SK-N-SH treated with all-trans-retinoic acid at 6 μM for 48 hours (cell line): ENCODE measurements around the gene ZSCAN25.

Experiments
- ATAC-seq: fragments of 200-7000 bp; cut with Tn5 transposase; 3 replicates; pipeline ENCODE4 v1.9.1; 2020; ENCODE audit warnings: mild to moderate bottlenecking, moderate library complexity
- ARNTL ChIP-seq: fragments of 450-650 bp; formaldehyde crosslinking; IDR thresholded peaks from 2 replicates; pipeline ENCODE4 v1.5.0; 2020; ENCODE audit warnings: low read depth, mild to moderate bottlenecking, moderate library complexity, borderline replicate concordance
- BACH2 ChIP-seq: fragments of 250-450 bp; sonication (Bioruptor Pico); IDR thresholded peaks from 2 replicates; pipeline ENCODE4 v1.9.0; 2021; ENCODE audit warnings: mild to moderate bottlenecking, borderline replicate concordance
- ESRRG ChIP-seq: fragments of 250-450 bp; sonication (Bioruptor Pico); IDR thresholded peaks from 2 replicates; pipeline ENCODE4 v1.6.1; 2021; ENCODE audit warnings: mild to moderate bottlenecking
- GLIS3 ChIP-seq: fragments of 250-450 bp; sonication (Bioruptor Pico); IDR thresholded peaks from 2 replicates; pipeline ENCODE4 v1.5.0; 2020; ENCODE audit warnings: mild to moderate bottlenecking, moderate library complexity
- ISL1 ChIP-seq: fragments of 250-450 bp; sonication (Bioruptor Pico); IDR thresholded peaks from 2 replicates; pipeline ENCODE4 v2.1.2; 2022; ENCODE audit warnings: mild to moderate bottlenecking, moderate library complexity
- OSR1 ChIP-seq: fragments of 250-450 bp; sonication (Bioruptor Pico); IDR thresholded peaks from 2 replicates; pipeline ENCODE4 v1.8.0; 2022; ENCODE audit warnings: moderate library complexity, mild to moderate bottlenecking, inconsistent platforms
- PATZ1 ChIP-seq: fragments of 250-450 bp; sonication (Bioruptor Pico); IDR thresholded peaks from 2 replicates; pipeline ENCODE4 v1.8.0; 2020; ENCODE audit warnings: mild to moderate bottlenecking, moderate library complexity, borderline replicate concordance
- PPARA ChIP-seq: fragments of 250-450 bp; sonication (Bioruptor Pico); IDR thresholded peaks from 2 replicates; pipeline ENCODE4 v1.5.0; 2020; ENCODE audit warnings: mild to moderate bottlenecking, borderline replicate concordance
- RARB ChIP-seq: fragments of 250-450 bp; sonication (Bioruptor Pico); IDR thresholded peaks from 2 replicates; pipeline ENCODE4 v1.8.0; 2021; ENCODE audit warnings: mild to moderate bottlenecking, moderate library complexity
- SNAI2 ChIP-seq: fragments of 250-450 bp; sonication (Bioruptor Pico); IDR thresholded peaks from 2 replicates; pipeline ENCODE4 v1.5.0; 2020; ENCODE audit warnings: mild to moderate bottlenecking, moderate library complexity
- TCF4 ChIP-seq: fragments of 250-450 bp; sonication (Bioruptor Pico); IDR thresholded peaks from 2 replicates; pipeline ENCODE4 v1.8.0; 2021; ENCODE audit warnings: mild to moderate bottlenecking, moderate library complexity, borderline replicate concordance
- TOX ChIP-seq: fragments of 250-450 bp; sonication (Bioruptor Pico); IDR thresholded peaks from 2 replicates; pipeline ENCODE4 v1.8.0; 2021; ENCODE audit warnings: mild to moderate bottlenecking, moderate library complexity, borderline replicate concordance
- TSHZ2 ChIP-seq: fragments of 250-450 bp; sonication (Bioruptor Pico); IDR thresholded peaks from 2 replicates; pipeline ENCODE4 v1.5.0; 2020; ENCODE audit warnings: mild to moderate bottlenecking, moderate library complexity
- ZC3H10 ChIP-seq: fragments of 250-450 bp; sonication (Bioruptor Pico); IDR thresholded peaks from 2 replicates; pipeline ENCODE4 v1.5.1; 2021; ENCODE audit warnings: mild to moderate bottlenecking, moderate library complexity
- ZFP3 ChIP-seq: fragments of 250-450 bp; sonication (Bioruptor Pico); IDR thresholded peaks from 2 replicates; pipeline ENCODE4 v1.5.0; 2020; ENCODE audit warnings: mild to moderate bottlenecking, moderate library complexity
- ZFP30 ChIP-seq: fragments of 450-650 bp; formaldehyde crosslinking; IDR thresholded peaks from 2 replicates; pipeline ENCODE4 v1.5.0; 2022; ENCODE audit warnings: mild to moderate bottlenecking, moderate library complexity
- ZNF565 ChIP-seq: fragments of 450-650 bp; formaldehyde crosslinking; conservative IDR thresholded peaks from 2 replicates; pipeline ENCODE4 v1.5.0; 2020; ENCODE audit warnings: low read depth, mild to moderate bottlenecking, moderate library complexity
- ZNF70 ChIP-seq: fragments of 450-650 bp; formaldehyde crosslinking; IDR thresholded peaks from 2 replicates; pipeline ENCODE4 v1.5.0; 2020; ENCODE audit warnings: mild to moderate bottlenecking, moderate library complexity
- ZNF8 ChIP-seq: fragments of 450-650 bp; formaldehyde crosslinking; IDR thresholded peaks from 2 replicates; pipeline ENCODE4 v1.5.0; 2020; ENCODE audit warnings: mild to moderate bottlenecking, moderate library complexity
- TF ChIP-seq, protein P1 (sequence below): fragments of 250-450 bp; sonication (Bioruptor Pico); IDR thresholded peaks from 2 replicates; pipeline ENCODE4 v1.5.1; 2021; ENCODE audit warnings: mild to moderate bottlenecking, moderate library complexity
- TF ChIP-seq, protein P2 (sequence below): fragments of 250-450 bp; sonication (Bioruptor Pico); IDR thresholded peaks from 2 replicates; pipeline ENCODE4 v1.8.0; 2021; ENCODE audit warnings: low read depth, mild to moderate bottlenecking, moderate library complexity, borderline replicate concordance
- TF ChIP-seq, protein P3 (sequence below): fragments of 250-450 bp; sonication (Bioruptor Pico); IDR thresholded peaks from 2 replicates; pipeline ENCODE4 v1.5.1; 2020; ENCODE audit warnings: low read depth, mild to moderate bottlenecking, moderate library complexity

The ZSCAN25 gene

GRCh38 chr7:99666013-99666395 is 49.3 kb downstream of the ZSCAN25 start:
- TF ChIP-seq TCF4 (no peak), PPARA (CRISPR knock-in tag) (no peak), RARB (CRISPR knock-in tag) (no peak)
- TF ChIP-seq, protein P1, sequence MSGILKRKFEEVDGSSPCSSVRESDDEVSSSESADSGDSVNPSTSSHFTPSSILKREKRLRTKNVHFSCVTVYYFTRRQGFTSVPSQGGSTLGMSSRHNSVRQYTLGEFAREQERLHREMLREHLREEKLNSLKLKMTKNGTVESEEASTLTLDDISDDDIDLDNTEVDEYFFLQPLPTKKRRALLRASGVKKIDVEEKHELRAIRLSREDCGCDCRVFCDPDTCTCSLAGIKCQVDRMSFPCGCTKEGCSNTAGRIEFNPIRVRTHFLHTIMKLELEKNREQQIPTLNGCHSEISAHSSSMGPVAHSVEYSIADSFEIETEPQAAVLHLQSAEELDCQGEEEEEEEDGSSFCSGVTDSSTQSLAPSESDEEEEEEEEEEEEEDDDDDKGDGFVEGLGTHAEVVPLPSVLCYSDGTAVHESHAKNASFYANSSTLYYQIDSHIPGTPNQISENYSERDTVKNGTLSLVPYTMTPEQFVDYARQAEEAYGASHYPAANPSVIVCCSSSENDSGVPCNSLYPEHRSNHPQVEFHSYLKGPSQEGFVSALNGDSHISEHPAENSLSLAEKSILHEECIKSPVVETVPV = no peak
- TF ChIP-seq, protein P2, sequence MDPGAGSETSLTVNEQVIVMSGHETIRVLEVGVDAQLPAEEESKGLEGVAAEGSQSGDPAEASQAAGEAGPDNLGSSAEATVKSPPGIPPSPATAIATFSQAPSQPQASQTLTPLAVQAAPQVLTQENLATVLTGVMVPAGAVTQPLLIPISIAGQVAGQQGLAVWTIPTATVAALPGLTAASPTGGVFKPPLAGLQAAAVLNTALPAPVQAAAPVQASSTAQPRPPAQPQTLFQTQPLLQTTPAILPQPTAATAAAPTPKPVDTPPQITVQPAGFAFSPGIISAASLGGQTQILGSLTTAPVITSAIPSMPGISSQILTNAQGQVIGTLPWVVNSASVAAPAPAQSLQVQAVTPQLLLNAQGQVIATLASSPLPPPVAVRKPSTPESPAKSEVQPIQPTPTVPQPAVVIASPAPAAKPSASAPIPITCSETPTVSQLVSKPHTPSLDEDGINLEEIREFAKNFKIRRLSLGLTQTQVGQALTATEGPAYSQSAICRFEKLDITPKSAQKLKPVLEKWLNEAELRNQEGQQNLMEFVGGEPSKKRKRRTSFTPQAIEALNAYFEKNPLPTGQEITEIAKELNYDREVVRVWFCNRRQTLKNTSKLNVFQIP = no peak
- TF ChIP-seq, all 23 proteins: peak for 0
- no peak for ATAC-seq

- TF ChIP-seq ZC3H10 (CRISPR knock-in tag) = no peak
- TF ChIP-seq, protein P3, sequence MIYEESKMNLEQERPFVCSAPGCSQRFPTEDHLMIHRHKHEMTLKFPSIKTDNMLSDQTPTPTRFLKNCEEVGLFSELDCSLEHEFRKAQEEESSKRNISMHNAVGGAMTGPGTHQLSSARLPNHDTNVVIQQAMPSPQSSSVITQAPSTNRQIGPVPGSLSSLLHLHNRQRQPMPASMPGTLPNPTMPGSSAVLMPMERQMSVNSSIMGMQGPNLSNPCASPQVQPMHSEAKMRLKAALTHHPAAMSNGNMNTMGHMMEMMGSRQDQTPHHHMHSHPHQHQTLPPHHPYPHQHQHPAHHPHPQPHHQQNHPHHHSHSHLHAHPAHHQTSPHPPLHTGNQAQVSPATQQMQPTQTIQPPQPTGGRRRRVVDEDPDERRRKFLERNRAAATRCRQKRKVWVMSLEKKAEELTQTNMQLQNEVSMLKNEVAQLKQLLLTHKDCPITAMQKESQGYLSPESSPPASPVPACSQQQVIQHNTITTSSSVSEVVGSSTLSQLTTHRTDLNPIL (CRISPR knock-in tag) = no peak
- no peak for TF ChIP-seq OSR1 (CRISPR knock-in tag)
- TF ChIP-seq, protein P2 = no peak
- TF ChIP-seq ARNTL (CRISPR knock-in tag) = no peak
- no peak for TF ChIP-seq TCF4
- no peak for TF ChIP-seq ISL1 (CRISPR knock-in tag)
- no peak for TF ChIP-seq ESRRG (CRISPR knock-in tag)
- TF ChIP-seq ZNF70 = no peak
- TF ChIP-seq TOX (CRISPR knock-in tag) = no peak
- no peak for TF ChIP-seq BACH2 (CRISPR knock-in tag)
- TF ChIP-seq ZFP3 (CRISPR knock-in tag) = no peak
- no peak for TF ChIP-seq GLIS3
- no peak for TF ChIP-seq RARB (CRISPR knock-in tag)
- TF ChIP-seq ZNF8 (CRISPR knock-in tag) = no peak
- no peak for TF ChIP-seq TSHZ2 (CRISPR knock-in tag)
- TF ChIP-seq PATZ1 (CRISPR knock-in tag) = no peak
- TF ChIP-seq SNAI2 (CRISPR knock-in tag) = no peak
- no peak for TF ChIP-seq ZNF565
- TF ChIP-seq ZFP30 (CRISPR knock-in tag) = no peak
These were observed 50.4 kb downstream of the ZSCAN25 start for GRCh38 chr7:99667179-99667578.

DNA sequence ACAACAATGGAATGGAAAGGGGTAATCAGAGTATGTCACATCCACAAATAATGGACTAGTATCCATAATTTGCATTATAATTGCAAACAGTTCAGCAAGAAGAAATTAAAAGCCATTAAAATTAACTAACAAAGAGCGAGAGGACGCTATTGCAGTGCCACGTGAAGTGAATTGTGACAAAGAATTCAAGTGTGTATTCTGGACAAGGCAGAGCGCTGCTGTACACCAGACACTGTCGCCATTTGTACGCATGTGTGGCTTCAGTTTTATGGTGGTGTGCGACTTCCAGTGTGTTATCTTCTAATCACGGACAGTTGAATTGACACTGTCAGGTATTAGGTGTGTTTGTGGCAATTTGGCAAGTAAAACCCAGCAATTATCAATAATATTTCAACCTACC is 51.8 kb downstream of the ZSCAN25 start:
- ATAC-seq = no peak
- TF ChIP-seq, protein P2 = no peak
- TF ChIP-seq ZNF565 (no peak), TSHZ2 (CRISPR knock-in tag) (no peak), OSR1 (CRISPR knock-in tag) (no peak), ZFP30 (CRISPR knock-in tag) (no peak), BACH2 (CRISPR knock-in tag) (no peak)
- TF ChIP-seq, protein P1 = no peak

More at GRCh38 chr7:99667179-99667578, 50.4 kb downstream of the ZSCAN25 start:
- ATAC-seq = no peak
